Uterus (tissue), 4 donors: ENCODE results near the gene SERINC2. TPM values are rescaled to one million over a fixed set of nuclear protein-coding genes. Genes with fewer than 3 reads are reported as not detected.
A peak's percentile ranks its signal among the peaks of the same experiment; 100 is the strongest.

Experiments
- DNase-seq, 2 donors: peaks; one replicate each; pipeline ENCODE4 v3.0.0-alpha.2; 2019 to 2020
- H3K27ac ChIP-seq, 2 donors: fragments of 200-600 bp; sonication (generic); 1 replicate in 1 of 2; 2 replicates in 1 of 2; pipeline ENCODE4 v1.5.1; 2016 to 2018
- H3K27me3 ChIP-seq, 2 donors: fragments of 200-600 bp; sonication (generic); one replicate each; pipeline ENCODE4 v1.5.1; 2018 to 2019; ENCODE audit warnings: control low read depth in 1 of 2
- H3K36me3 ChIP-seq, 2 donors: fragments of 200-600 bp; sonication (generic); one replicate each; pipeline ENCODE4 v1.5.1; 2019; ENCODE audit warnings: control low read depth in 1 of 2
- H3K4me1 ChIP-seq, 2 donors: fragments of 200-600 bp; sonication (generic); one replicate each; pipeline ENCODE4 v1.5.1; 2018 to 2019; ENCODE audit warnings: control low read depth in 1 of 2
- H3K4me3 ChIP-seq, 2 donors: fragments of 200-600 bp; sonication (generic); 1 replicate in 1 of 2; 2 replicates in 1 of 2; pipeline ENCODE4 v1.5.1; 2018 to 2019; ENCODE audit warnings: mild to moderate bottlenecking in 1 of 2
- H3K9me3 ChIP-seq, 2 donors: fragments of 200-600 bp; sonication (generic); one replicate each; pipeline ENCODE4 v1.5.1; 2019; ENCODE audit warnings: control low read depth in 1 of 2
- CTCF ChIP-seq, 4 experiments: fragments of 200-600 bp in 2 of 4; fragments of 450-650 bp in 2 of 4; sonication (generic) in 2 of 4; IDR thresholded peaks; one replicate each; pipeline ENCODE4 v1.5.1; 2016 to 2019; ENCODE audit warnings: antibody characterized with exemption in 4 of 4, mild to moderate bottlenecking in 2 of 4, moderate library complexity in 1 of 4
- POLR2A ChIP-seq, 2 donors: fragments of 450-650 bp; IDR thresholded peaks; one replicate each; pipeline ENCODE4 v1.6.1; 2016; ENCODE audit warnings: antibody characterized with exemption in 2 of 2, mild to moderate bottlenecking in 1 of 2, moderate library complexity in 1 of 2
- intact Hi-C: fragments of 100-400 bp; cut with DNase I; formaldehyde crosslinking; loops from one replicate; pipeline ENCODE4 v1.15.1; 2023; ENCODE audit warnings: low total_unique reads
- total RNA-seq, 4 donors: library from RNA; depleted of rRNA in 3 of 4; stranded (reverse); fragments of >200 nt in 3 of 4; gene quantifications; one replicate each; pipeline versions ENCODE4 v1.1.0 to v1.2.4, GENCODE V29; 2014 to 2023
- donor health status: DM: yes; HTN: yes; CAD: no.

SERINC2 gene
- total RNA-seq, 4 donors from 2014 or later = 0.29 to 3.9 (median 1.7) TPM; not detected in 1

- no peak for DNase-seq
- no peak overlapping the region for H3K4me3 ChIP-seq
- TF ChIP-seq POLR2A (IDR thresholded peaks at IDR 0.05) (no peak), CTCF (IDR thresholded peaks at IDR 0.05) (no peak)
- intact Hi-C loops = no loop called here
- no peaks in the 10 kb centered on the region for H3K36me3 ChIP-seq
- no peaks in the 10 kb centered on the region for H3K27me3 ChIP-seq
- H3K27ac ChIP-seq = no peak overlapping the region
- H3K4me1 ChIP-seq = no peaks in the 10 kb centered on the region
- H3K9me3 ChIP-seq = no peaks in the 10 kb centered on the region
Measured at GRCh38 chr1:31387612-31388011, 25.4 kb upstream of the SERINC2 start.

GRCh38 chr1:31389616-31390015 lies 23.4 kb upstream of the SERINC2 start:
- Histone ChIP-seq H3K27ac (no peak overlapping the region), H3K27me3 (no peaks in the 10 kb centered on the region), H3K9me3 (no peaks in the 10 kb centered on the region), H3K4me1 (no peaks in the 10 kb centered on the region), H3K36me3 (no peaks in the 10 kb centered on the region), H3K4me3 (no peak overlapping the region)
- no peak for TF ChIP-seq POLR2A (IDR thresholded peaks at IDR 0.05)
- no peak for TF ChIP-seq CTCF (IDR thresholded peaks at IDR 0.05)
- no peak for DNase-seq
- intact Hi-C loops = no loop called here

GRCh38 chr1:31390071-31390470 lies 22.9 kb upstream of the SERINC2 start:
- intact Hi-C loops = no loop called here
- Histone ChIP-seq H3K27me3 (no peaks in the 10 kb centered on the region), H3K4me3 (no peak overlapping the region), H3K9me3 (no peaks in the 10 kb centered on the region), H3K4me1 (no peaks in the 10 kb centered on the region), H3K36me3 (no peaks in the 10 kb centered on the region), H3K27ac (no peak overlapping the region)
- TF ChIP-seq POLR2A (IDR thresholded peaks at IDR 0.05) (no peak), CTCF (IDR thresholded peaks at IDR 0.05) (no peak)
- no peak for DNase-seq

GRCh38 chr1:31393463-31393862 lies 19.6 kb upstream of the SERINC2 start:
- Histone ChIP-seq H3K27me3 (no peaks in the 10 kb centered on the region), H3K27ac (no peak overlapping the region), H3K36me3 (no peaks in the 10 kb centered on the region), H3K4me3 (no peak overlapping the region), H3K9me3 (no peaks in the 10 kb centered on the region), H3K4me1 (no peaks in the 10 kb centered on the region)
- TF ChIP-seq POLR2A (IDR thresholded peaks at IDR 0.05) = no peak
- TF ChIP-seq CTCF (IDR thresholded peaks at IDR 0.05) = no peak
- intact Hi-C loops = no loop called here
- no peak for DNase-seq

GRCh38 chr1:31394584-31395193 lies 18.3 kb upstream of the SERINC2 start:
- H3K27ac ChIP-seq = no peak overlapping the region
- intact Hi-C loops = no loop called here
- H3K9me3 ChIP-seq = no peaks in the 10 kb centered on the region
- no peaks in the 10 kb centered on the region for H3K4me1 ChIP-seq
- no peaks in the 10 kb centered on the region for H3K36me3 ChIP-seq
- H3K4me3 ChIP-seq = no peak overlapping the region
- H3K27me3 ChIP-seq = no peaks in the 10 kb centered on the region
- peak; percentile 70 to 75 for DNase-seq
- TF ChIP-seq CTCF (IDR thresholded peaks at IDR 0.05) (peak; percentile 76 to 79 (median 78)), POLR2A (IDR thresholded peaks at IDR 0.05) (no peak)
